Activated CD8-positive, alpha-beta memory T cell treated with anti-CD3 and anti-CD28 coated beads, Interleukin-2, amount 50 U/mL, for 24 hours (primary cell): ENCODE results near the gene CLDN22.
"Not testable (repeated sequence)": the region's sequence is repeated elsewhere in the genome, so short reads cannot be mapped to it uniquely, and the experiment has no call there.

Experiments used
- DNase-seq: peaks from one replicate; pipeline ENCODE4 v3.0.0-alpha.2; 2020; ENCODE audit errors: extremely low read depth

The CLDN22 gene

DNA sequence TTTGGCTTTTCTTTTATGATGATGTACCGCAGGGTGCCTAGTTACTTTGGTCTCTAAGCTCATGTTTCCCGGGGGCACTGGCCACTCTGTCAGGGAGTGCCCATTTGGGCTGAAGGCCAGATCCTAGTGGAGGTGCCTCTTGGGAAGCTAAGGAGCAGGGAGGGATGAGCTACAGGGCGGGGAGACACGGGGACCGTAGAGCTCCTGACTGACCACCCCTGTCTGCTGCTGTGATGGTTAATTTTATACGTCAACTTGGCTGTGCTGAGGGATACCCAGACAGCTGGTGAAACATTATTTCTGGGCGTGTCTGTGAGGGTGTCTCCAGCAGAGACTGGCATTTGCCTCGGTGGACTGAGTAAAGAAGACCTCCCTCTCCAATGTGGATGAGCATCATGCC, 27.1 kb upstream of the CLDN22 start:
- DNase-seq, result no peak

DNA sequence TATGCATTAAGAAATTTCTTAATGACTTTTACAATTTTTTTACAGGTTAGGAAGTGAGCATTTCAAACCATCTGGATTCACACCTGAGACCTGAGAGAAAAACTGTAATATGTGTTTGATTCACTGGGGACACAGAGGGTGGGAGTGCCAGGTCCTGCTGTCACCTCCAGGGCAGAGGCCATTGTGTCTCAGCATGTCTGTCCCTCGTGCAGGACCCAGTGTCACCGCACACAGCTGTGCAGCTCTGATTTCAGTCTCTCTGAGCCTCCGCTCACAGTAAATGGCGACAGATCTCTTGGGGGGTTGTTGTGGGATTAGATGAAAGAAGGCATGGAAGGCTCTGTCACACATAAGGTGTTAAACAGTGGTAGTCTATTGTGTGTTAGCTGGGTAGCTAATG, 25.2 kb upstream of the CLDN22 start:
- no peak for DNase-seq

DNA sequence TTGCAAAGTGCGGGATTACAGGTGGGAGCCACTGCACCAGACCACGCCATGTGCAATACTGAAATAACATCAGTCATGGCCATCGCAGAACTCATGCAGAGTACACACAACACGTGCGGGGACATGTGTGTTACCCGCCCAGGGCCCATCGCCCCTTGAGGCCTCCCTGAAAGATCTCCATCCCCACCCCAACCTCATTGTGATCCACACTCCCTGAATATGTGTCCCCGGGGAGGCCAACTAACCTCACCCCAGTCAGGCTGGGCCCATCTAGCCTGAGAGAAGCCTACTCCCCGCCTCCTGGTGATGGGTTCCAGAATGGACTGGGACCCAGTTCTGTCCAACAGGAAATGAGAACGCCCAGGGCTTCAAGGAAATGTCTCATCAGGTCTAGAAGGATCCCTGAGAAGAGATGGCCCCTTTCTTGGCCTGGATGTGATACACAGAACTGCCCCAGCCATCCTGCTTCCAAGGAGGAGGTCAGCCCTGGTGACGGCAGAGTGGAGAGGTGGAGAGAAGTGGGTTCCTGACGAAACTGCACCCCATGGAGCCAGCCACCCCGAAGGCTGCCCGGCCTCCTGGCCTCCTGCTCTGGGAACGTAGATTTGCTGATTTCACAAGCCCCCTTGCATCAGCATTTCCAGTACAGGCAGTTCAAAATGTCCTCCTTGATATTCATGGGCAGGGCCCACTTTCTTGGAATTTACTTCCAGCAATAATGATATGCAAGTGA, 24.6 kb upstream of the CLDN22 start:
- DNase-seq, result no peak

DNA sequence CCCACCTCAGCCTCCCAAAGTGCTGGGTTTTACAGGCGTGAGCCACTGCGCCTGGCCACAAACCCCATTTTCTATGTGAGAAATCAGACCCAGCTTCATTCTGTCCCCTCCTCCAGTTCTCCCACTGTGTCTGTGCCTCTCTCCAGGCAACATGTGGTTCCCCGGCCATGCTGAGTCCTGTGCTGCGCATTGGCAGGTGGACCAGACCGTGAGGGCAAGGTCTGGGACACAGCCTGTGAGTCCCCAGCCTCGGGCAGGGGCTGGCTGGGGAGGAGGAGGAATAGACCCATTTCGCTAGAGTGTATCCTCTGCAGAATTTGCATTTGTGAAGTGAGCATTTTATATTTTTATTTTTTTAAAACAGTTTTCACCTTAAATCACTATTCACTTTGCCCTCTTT, 23.7 kb upstream of the CLDN22 start:
- DNase-seq, result no peak

DNA sequence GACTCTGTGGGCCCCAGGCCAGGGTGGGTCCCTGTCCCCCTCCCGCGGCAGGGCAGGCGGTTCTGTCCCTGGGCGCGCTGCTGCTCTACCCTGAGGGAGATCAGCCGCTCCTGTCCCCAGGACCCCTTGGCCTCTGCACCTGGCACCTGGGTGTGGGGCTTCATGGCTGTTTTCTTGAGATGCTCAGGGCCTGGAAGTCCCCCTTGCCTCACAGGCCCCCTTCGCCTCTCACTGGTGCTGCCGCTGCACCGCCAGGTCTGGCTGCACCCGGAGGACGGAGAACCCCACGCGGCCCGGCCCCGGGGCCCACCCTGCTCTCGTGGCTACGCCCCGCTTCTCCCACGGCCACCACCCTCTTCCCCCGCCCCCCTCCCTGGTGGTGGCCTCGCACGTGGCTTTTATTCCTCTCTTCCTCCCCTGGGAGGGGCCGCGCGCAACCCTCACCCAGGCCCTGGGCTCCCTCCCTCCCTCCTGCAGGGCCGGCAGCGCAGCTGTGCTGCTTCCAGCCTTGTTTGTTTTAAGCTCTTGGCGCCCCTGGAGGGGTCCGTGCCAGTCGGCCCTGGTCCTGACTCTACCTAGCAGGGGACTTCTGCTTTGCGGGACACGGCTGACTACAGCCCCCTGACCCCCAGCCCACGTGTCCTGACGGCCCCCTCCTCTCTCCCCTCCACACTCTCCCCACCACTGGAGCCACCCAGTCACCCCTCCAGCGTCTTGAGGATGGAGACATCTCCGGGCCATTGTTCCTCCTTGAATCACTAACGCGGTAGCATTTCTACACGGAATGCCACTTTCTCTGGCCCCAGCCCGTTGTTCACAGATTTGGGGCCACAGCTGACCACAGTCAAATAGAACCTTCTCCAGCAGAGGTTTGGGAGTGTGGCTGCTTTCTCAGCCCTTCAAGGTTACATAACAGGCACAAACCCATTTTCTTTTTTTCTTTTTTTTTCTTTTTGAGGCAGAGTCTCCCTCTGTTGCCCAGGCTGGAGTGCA, 22.8 kb upstream of the CLDN22 start:
- no peak for DNase-seq

DNA sequence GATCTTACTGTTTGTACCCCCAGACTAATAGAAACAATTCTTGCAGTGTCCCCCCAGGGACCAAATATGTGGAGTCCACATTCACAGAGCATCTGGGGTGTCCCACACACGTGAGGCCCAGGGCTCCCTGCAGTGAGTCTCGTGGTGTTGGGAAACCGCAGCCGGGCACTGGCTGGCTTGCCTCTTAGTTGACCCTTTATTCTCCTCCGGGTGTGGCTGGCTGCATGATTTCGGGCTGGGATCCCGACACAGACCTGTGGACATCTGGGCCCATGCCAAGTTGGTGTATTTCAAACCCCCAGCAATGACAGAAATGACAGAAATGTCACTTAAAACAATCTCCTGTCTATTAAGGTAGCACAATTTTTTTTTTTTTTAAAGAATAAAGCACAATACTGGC, 17.8 kb upstream of the CLDN22 start:
- DNase-seq, result no peak

DNA sequence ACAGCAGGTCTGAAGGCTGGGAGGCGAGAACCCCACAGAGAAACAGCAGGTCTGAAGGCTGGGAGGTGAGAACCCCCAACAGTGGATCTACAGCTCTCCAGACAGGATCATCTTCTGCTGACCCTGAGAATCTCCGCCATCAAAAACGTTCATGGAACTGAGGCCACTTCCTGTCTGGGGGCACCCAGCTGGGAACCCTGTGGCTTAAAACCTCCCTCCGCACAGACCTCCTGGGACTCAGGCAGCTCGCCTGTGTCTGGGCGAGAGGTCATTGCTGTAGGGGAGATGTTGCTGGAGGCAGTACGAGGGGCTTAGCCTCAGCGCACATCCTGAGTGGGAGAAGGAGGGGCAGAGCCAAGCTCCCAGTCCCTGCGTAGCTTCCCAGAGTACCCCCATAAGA, 17.3 kb upstream of the CLDN22 start:
- DNase-seq, result no peak

DNA sequence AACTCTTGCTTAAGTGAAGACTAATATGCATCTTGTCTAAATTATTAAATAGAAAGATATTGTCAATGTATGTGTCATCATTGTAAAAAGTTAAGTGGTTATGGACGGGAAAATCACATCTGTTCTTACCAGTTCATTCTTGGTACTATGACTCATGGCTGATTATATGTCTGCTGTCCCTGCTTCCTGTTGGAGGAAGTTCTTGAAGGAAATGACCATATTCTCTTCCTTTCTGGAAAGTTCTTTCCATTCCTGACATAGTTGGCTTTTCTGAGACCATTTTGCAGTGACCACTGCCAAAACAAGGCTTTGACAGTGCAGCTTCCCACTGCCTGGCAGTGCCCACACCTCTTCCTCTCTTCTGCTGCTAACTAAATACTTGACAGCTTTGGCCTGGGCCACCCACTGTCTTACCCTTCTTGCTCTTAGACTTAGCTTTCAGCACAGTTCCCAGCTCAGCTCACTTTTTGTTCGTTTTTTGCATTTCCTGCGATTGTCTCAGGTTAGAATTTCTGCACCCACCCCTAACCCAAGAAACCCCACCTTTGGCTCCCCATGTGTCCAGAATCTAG, 15.4 kb upstream of the CLDN22 start:
- no peak for DNase-seq

DNA sequence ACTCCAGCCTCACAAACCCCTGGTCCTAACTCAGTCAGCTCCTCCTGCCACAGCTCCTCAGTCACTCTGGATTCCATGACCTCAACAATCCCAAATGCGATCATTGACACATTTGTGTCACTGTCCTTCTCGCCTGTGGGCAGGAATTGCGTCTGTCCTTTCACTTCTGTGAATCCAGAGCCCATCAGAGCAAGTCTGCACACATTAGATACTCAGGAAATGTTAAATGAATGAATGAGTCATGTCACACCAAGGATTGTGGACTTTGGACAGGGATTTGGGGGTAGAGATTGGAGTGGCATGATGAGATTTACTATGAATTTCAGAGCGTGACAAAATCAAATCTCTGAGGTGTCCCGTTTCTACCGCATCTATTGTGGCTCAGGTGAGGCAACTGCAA, 13.9 kb upstream of the CLDN22 start:
- DNase-seq, result no peak

DNA sequence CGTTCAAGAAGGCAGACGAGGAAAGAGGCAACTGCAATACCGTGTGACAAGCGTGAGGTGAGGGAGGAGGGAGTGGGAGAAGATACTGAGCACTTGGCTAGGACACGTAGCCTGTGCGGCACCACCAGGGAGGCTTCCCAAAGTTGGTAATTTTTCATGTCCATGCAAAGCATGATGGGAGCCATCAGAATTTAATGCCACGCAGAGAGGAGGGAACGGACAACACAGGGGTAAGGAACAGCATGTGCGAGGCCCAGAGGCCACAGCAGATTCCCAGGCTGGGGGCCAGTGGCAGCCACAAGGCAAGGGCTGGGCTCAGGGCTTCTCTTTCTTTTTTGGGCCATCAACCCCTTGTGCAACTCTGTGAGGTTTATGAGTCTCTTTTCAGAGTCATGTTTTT, 13.1 kb upstream of the CLDN22 start:
- DNase-seq, result no peak

DNA sequence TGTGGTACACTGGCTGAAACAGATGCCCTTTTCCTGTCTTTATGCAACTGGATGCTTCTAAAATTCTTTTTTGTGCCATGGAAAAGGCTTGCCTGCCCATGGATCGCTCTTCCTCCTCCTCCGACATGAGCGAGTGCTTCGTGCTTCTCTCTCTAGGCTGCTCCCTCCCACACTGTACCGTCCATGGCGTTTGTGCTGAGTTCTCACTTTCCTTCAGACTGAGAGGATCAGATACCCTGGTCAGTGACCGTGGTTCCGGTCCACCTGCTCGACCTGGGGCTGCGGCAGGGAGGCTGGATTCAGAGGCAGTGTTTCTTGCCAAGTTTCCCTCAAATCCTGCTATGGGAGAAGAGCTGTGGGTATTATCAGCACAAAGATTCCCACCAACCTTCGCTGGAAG, 12.4 kb upstream of the CLDN22 start:
- DNase-seq, result no peak

DNA sequence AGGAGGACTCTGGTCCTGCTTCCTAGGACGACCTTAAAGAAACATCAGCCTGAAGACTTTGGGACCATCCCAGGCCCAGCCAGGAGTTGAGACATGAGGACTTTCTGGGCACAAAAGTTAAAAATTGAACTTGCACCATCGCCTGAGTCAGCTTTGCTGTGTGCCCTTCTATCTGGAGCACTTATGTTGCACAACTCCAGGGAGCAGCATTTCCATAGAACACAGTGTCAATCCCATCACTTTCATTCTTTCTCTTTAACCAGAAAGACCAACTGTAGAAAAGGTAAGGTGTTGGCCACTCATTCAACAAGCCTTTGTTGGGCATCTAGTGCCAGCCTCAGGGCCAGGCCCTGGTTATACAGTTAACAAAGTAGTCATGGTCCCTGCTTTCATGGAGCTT, 10.8 kb upstream of the CLDN22 start:
- no peak for DNase-seq

DNA sequence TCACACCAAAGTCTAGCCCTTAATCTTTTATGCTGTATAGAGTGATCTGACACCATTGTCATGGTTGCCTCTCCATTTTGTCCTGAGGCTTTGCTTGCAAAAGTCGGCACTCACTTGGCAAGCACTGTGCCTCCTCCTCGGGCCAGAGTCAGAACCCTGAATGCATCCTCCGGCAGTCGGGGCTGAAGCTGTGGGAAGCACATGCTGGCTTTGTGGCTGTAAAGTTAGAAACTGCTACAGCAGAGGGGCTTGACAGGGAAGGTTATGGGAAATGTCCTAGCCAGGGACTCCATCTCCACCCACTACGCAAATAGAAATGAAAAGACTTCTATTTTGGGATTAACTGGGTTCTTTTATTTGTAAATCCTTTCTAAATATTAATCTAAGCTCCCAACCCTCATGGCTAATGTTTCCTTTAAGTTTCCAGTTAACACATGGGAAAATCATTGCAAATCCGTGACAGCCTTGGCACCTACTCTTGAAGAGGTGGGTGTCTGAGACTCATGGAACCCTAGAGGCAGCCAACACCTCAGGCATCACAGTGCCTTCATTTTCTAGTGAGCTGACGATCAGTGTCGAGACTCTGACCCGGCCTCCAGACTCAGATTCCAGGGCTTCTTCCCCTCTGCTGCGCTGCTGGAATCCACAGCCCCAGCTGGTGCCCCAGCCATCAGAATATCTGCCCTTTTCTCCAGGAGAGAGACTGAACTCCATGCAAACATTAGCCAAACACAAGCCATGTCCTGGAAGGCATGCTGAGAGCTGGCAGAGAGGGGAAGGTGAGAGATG, 10.1 kb upstream of the CLDN22 start:
- no peak for DNase-seq

DNA sequence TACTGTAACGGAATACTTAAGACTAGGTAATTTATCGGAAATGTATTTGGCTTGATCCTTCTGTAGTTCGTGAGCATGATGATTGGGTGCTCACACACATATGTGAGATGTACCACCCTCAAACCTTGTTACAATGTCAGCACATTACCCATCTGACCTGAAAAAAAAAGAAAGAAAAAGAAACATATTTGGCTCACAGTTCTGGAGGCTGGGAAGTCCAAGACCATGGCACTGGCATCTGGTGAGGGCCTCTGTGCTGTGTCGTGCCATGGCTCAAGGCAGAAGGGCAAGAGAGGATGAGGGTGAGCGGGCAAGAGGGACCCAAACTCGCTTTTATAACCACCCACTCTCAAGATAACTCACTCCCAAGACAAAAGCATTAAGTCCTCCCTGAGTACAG, 9.2 kb upstream of the CLDN22 start:
- DNase-seq, result no peak

DNA sequence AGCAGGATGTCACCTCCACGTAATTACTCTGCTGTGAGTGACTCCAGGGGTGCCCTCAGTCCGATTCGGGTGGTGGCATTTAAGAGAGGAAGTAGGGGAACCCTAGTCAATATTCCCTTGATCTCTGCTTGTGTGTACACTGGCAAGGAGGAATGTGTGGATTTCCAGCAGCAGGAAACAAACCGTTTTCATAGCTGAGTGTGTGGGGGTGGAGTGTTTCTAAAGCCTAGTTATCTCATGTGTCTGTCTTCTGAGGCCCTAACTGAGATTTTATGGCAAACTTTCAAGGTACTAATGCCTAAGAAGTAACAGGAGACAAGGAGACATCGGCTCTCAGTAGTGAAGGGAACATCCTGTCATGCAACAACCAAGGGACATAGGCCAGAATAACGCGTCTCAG, 8.8 kb upstream of the CLDN22 start:
- DNase-seq, result no peak

DNA sequence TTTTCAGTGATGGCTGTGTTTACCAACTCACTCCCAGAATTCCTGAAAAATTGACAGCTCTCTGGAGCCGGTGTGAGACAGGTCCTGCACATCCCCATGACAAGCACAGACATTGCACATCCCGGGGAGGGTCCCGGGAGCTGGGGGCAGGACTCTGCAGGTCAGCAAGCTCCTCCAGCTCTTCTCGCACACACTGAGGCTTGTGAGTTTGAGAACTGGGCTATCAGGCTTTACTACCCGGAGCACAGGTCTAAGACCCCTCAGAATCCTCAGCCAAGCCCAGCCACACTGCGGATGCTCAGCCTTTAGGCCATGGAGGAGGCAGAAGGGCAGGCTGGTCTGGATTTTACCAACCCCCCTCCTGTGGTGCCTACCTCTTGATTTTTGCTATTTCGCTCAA, 7.8 kb upstream of the CLDN22 start:
- no peak for DNase-seq

DNA sequence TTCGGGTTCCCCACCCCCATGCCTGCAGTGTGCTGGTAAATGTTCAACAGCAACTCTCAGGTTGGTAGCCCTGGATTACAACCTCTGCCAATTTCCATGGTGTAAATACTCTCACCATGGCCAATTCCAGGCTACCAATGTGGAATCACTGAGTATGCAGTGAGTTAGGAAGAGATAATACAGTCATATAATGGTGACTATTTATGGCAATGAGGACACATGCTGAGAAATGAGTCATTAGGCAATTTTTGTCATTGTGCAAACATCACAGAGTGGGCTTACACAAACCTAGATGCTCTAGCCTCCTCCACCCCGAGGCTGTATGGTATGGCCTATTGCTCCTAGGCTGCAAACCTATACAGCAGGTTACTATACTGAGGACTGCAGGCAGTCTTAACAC, 6.8 kb upstream of the CLDN22 start:
- no peak for DNase-seq

DNA sequence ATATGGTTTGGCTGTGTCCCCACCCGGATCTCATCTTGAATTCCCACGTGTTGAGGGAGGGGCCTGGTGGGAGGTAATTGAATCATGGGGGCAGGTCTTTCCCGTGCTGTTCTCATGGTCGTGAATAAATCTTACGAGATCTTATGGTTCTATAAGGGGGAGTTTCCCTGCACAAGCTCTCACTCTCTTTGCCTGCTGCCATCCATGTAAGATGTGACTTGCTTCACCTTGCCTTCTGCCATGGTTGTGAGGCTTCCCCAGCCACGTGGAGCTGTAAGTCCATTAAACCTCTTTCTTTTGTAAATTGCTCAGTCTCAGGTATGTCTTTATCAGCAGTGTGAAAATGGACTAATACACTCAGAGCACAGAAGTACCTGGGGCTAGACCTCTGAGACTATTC, 6.3 kb upstream of the CLDN22 start:
- DNase-seq, result not testable (repeated sequence)

DNA sequence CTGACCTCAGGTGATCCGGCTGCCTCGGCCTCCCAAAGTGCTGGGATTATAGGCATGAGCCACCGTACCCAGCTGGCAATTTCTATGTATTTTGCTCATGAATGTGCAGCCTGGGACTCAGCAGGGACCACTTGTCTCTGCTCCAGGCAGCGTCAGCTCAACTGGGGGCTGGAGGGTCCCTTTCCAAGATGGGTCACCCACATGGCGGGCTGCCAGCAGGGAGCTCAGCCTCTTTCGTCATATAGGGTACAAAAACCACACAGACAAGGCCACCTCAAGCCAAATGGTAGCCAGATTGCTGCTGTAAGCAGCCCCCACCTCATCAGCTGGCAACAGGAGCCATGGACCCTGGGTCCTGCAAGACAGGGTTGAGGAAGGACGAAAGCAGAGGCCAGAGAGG, 4.5 kb upstream of the CLDN22 start:
- no peak for DNase-seq

DNA sequence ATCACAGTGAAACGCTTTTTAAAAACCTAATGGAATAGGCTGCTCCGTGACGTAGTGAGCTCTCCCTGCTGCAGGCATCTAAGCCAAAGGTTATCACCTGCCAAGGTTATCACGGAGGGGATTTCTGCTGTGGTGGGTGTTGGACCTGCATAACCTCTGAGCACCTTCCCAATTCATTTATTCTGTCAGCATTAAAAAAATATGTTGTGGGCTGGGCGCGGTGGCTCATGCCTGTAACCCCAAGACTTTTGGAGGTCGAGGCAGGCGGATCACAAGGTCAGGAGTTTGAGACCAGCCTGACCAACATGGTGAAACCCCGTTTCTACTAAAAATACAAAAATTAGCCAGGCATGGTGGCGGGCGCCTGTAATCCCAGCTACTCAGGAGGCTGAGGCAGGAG, 4.0 kb upstream of the CLDN22 start:
- not testable (repeated sequence) for DNase-seq

DNA sequence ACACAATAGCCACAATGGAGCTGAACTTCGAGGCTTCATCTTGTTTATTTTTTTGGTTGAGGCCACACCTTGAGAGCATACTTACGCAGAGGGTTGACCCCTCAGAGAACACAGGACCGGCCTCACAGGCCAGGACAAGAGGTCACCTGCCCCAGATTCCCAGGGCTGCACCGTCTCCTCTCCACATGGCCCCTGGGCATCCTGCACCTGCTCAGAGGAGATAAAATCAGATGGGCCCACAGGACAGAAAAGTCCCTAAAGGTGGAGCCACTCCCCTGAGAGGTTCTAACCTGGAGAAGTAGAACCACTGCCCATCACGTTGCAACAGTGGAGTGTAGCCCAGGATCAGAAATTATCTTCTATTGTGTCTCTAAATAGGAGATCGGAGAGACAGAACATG, 3.2 kb upstream of the CLDN22 start:
- DNase-seq, result no peak

DNA sequence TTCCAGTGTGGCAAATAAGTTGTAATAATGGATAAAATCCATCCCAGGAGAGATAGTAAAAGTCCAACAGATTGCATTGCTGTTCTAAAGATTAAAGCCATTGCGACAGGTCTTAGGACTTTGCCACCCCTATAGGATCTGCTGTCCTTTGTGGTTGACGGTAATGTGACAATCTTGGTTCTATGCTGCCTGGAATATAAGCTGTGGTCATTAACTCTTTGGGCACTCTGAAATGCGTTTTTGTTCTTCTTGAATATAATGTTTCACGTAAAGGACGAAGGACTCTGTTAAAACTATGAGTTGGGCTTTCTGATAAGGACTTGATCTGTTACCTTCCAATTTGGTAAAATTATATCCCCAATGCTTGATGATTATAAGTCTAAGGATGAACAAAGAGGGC, 2.2 kb upstream of the CLDN22 start, which contains the start of gene CLDN24:
CLDN24 (minus strand) TSS at position 101 of the 400 bp plus-strand sequence; CDS start at position 101, 0 bp downstream.
- no peak for DNase-seq
